H9 (cell line): Measurements from ENCODE around the gene FNIP1. TPM values are rescaled to one million over a fixed set of nuclear protein-coding genes. Genes with fewer than 3 reads are reported as not detected.
A peak's percentile ranks its signal among the peaks of the same experiment; 100 is the strongest.

Experiments used
- DNase-seq: peaks from one replicate; pipeline ENCODE4 v3.0.0-alpha.2; 2017
- H2AFZ ChIP-seq: one replicate; pipeline ENCODE4 v1.6.1; 2013; ENCODE audit warnings: mild to moderate bottlenecking, low read length, control low read depth, moderate library complexity
- H2AK5ac ChIP-seq: 2 replicates; pipeline ENCODE4 v1.6.1; 2013; ENCODE audit warnings: low read length, control low read depth, mixed read lengths; ENCODE audit not compliant: insufficient read length
- H2BK120ac ChIP-seq: one replicate; pipeline ENCODE4 v1.6.1; 2013; ENCODE audit warnings: low read depth, mild to moderate bottlenecking, low read length, control low read depth, inconsistent platforms; ENCODE audit not compliant: poor library complexity, severe bottlenecking
- H2BK12ac ChIP-seq: 2 replicates; pipeline ENCODE4 v1.6.1; 2013; ENCODE audit warnings: low read length, control low read depth, mixed read lengths, low read depth; ENCODE audit not compliant: insufficient read length
- H2BK15ac ChIP-seq: 2 replicates; pipeline ENCODE4 v1.6.1; 2013; ENCODE audit warnings: low read depth, low read length, control low read depth
- H2BK20ac ChIP-seq: one replicate; pipeline ENCODE4 v1.6.1; 2013; ENCODE audit warnings: low read depth, mild to moderate bottlenecking, low read length, control low read depth, inconsistent platforms; ENCODE audit not compliant: poor library complexity, severe bottlenecking
- H2BK5ac ChIP-seq: 2 replicates; pipeline ENCODE4 v1.6.1; 2013; ENCODE audit warnings: low read length, control low read depth, mixed read lengths; ENCODE audit not compliant: insufficient read length
- H3K14ac ChIP-seq: 2 replicates; pipeline ENCODE4 v1.6.1; 2013; ENCODE audit warnings: low read length, control low read depth; ENCODE audit not compliant: insufficient read depth
- H3K18ac ChIP-seq: 2 replicates; pipeline ENCODE4 v1.6.1; 2013; ENCODE audit warnings: low read depth, mild to moderate bottlenecking, mixed read lengths, low read length, control low read depth; ENCODE audit not compliant: insufficient read length
- H3K23ac ChIP-seq: 2 replicates; pipeline ENCODE4 v1.6.1; 2013; ENCODE audit warnings: low read length, control low read depth, mixed read lengths, low read depth; ENCODE audit not compliant: insufficient read length
- H3K23me2 ChIP-seq: 2 replicates; pipeline ENCODE4 v1.6.1; 2013; ENCODE audit warnings: low read depth, mild to moderate bottlenecking, mixed read lengths, low read length, control low read depth; ENCODE audit not compliant: insufficient read length, poor library complexity, severe bottlenecking
- H3K27ac ChIP-seq: 2 replicates; pipeline ENCODE4 v1.5.1; 2013; ENCODE audit warnings: low read length, control low read depth, mixed read lengths, low read depth; ENCODE audit not compliant: insufficient read length
- H3K27me3 ChIP-seq: 2 replicates; pipeline ENCODE4 v1.6.1; 2013; ENCODE audit warnings: low read length, control low read depth, inconsistent platforms; ENCODE audit not compliant: insufficient read depth
- H3K4ac ChIP-seq: 2 replicates; pipeline ENCODE4 v1.6.1; 2013; ENCODE audit warnings: low read depth, mild to moderate bottlenecking, control low read depth, inconsistent platforms, low read length, moderate library complexity
- H3K4me1 ChIP-seq: 2 replicates; pipeline ENCODE4 v1.6.1; 2013; ENCODE audit warnings: low read length, control low read depth, inconsistent platforms; ENCODE audit not compliant: insufficient read depth
- H3K4me2 ChIP-seq: 2 replicates; pipeline ENCODE4 v1.6.1; 2013; ENCODE audit warnings: low read length, control low read depth, mixed read lengths; ENCODE audit not compliant: insufficient read length, insufficient read depth
- H3K56ac ChIP-seq: 2 replicates; pipeline ENCODE4 v1.6.1; 2013; ENCODE audit warnings: low read depth, mild to moderate bottlenecking, mixed read lengths, low read length, control low read depth; ENCODE audit not compliant: insufficient read length
- H3K79me1 ChIP-seq: 2 replicates; pipeline ENCODE4 v1.6.1; 2013; ENCODE audit warnings: low read depth, mild to moderate bottlenecking, moderate library complexity, low read length, control low read depth, inconsistent platforms; ENCODE audit not compliant: insufficient read depth, poor library complexity, severe bottlenecking
- H3K79me2 ChIP-seq: 2 replicates; pipeline ENCODE4 v1.6.1; 2013; ENCODE audit warnings: low read length, control low read depth, inconsistent platforms; ENCODE audit not compliant: insufficient read depth
- H3K9ac ChIP-seq: 2 replicates; pipeline ENCODE4 v1.6.1; 2013; ENCODE audit warnings: low read length, control low read depth, mixed read lengths; ENCODE audit not compliant: insufficient read length; ENCODE audit errors: extremely low read depth
- H3K9me3 ChIP-seq: one replicate; pipeline ENCODE4 v1.6.1; 2013; ENCODE audit warnings: low read depth, low read length, inconsistent platforms; ENCODE audit not compliant: control insufficient read depth
- H3T11ph ChIP-seq: one replicate; pipeline ENCODE4 v1.6.1; 2013; ENCODE audit warnings: mild to moderate bottlenecking, low read length, control low read depth, inconsistent platforms
- H4K20me1 ChIP-seq: one replicate; pipeline ENCODE4 v1.6.1; 2013; ENCODE audit not compliant: control insufficient read depth, insufficient read length, insufficient read depth
- H4K5ac ChIP-seq: 2 replicates; pipeline ENCODE4 v1.6.1; 2013; ENCODE audit warnings: low read depth, mild to moderate bottlenecking, mixed read lengths, low read length, control low read depth; ENCODE audit not compliant: insufficient read length
- H4K8ac ChIP-seq: replicated peaks from 2 replicates; pipeline ENCODE4 v1.6.1; 2013; ENCODE audit warnings: low read length, control low read depth, mixed read lengths, low read depth; ENCODE audit not compliant: insufficient read length
- H4K91ac ChIP-seq: 2 replicates; pipeline ENCODE4 v1.6.1; 2013; ENCODE audit warnings: low read depth, mild to moderate bottlenecking, moderate library complexity, mixed read lengths, low read length, control low read depth; ENCODE audit not compliant: insufficient read length
- H3K27ac Mint-ChIP-seq, 3 experiments: 2 replicates in 2 of 3; 3 replicates in 1 of 3; pipeline ENCODE4 v1.8.0; 2020 to 2021; ENCODE audit warnings: mixed read lengths in 3 of 3, mild to moderate bottlenecking in 1 of 3, moderate library complexity in 1 of 3
- H3K27me3 Mint-ChIP-seq: 2 replicates; pipeline ENCODE4 v1.8.0; 2021; ENCODE audit warnings: low read depth, mild to moderate bottlenecking, moderate library complexity, mixed read lengths
- H3K36me3 Mint-ChIP-seq, 3 experiments: 2 replicates in 2 of 3; 3 replicates in 1 of 3; pipeline ENCODE4 v1.8.0; 2020 to 2021; ENCODE audit warnings: low read depth in 3 of 3, mixed read lengths in 3 of 3; ENCODE audit not compliant: insufficient read depth in 1 of 3
- H3K4me1 Mint-ChIP-seq, 2 experiments: 2 replicates each; pipeline ENCODE4 v1.8.0; 2020; ENCODE audit warnings: mixed read lengths in 2 of 2
- H3K4me3 Mint-ChIP-seq, 2 experiments: 2 replicates in 1 of 2; 3 replicates in 1 of 2; pipeline ENCODE4 v1.8.0; 2020 to 2021; ENCODE audit warnings: mild to moderate bottlenecking in 2 of 2, mixed read lengths in 2 of 2, moderate library complexity in 1 of 2
- H3K9me3 Mint-ChIP-seq, 2 experiments: 2 replicates in 1 of 2; 3 replicates in 1 of 2; pipeline ENCODE4 v1.8.0; 2020; ENCODE audit warnings: mild to moderate bottlenecking in 2 of 2, mixed read lengths in 2 of 2, moderate library complexity in 1 of 2
- CTCF ChIP-seq: fragments of 200-600 bp; sonication (generic); conservative IDR thresholded peaks from 3 replicates; pipeline ENCODE4 v1.8.0; 2021; ENCODE audit warnings: antibody characterized with exemption, mild to moderate bottlenecking
- WGBS: extraction: QIAGEN DNeasy Blood & Tissue Kit; methylation state at CpG from one replicate; pipeline ENCODE4 v1.1.7; 2013; ENCODE audit warnings: missing lambda C conversion rate, low lambda C conversion rate, mixed read lengths; ENCODE audit not compliant: insufficient read length; ENCODE audit errors: extremely low coverage; 5-methylcytosine and 5-hydroxymethylcytosine counted together
- total RNA-seq: library from RNA; stranded (reverse); gene quantifications from 2 replicates; pipeline ENCODE4 v1.2.1, GENCODE V29; 2021

Gene FNIP1
- total RNA-seq, 1 experiment from 2014 or later = 13.4 TPM

DNA sequence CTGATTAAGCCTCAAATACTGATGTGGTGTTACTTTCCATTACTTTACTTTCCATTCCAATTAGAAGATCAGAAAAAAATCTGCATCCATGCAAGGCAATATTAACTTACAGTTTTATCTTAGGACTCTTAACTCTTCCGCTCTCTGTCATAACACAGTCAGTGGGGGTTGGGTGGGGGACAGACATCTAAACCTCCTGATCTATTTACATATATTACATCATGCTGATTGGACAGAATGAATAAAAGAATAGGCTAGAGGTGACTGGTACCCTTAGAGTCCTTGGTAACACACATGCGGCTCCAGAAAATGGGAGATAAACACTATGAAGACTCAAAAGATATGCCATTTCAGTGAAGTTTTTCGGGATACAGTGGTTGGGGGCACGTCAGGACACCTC, 189.4 kb downstream of the FNIP1 start:
- Mint-ChIP-seq H3K27me3 (no peaks in the 10 kb centered on the region), H3K4me3 (no peak overlapping the region), H3K27ac (peak overlapping the region in 1 of 3 experiments; percentile 42; a peak in 2 of 7 replicates), H3K9me3 (no peaks in the 10 kb centered on the region), H3K36me3 (peaks cover 0 to 4% (median 0%) of the 10 kb centered on the region in 3 experiments; a peak in 2 of 7 replicates), H3K4me1 (peaks cover 20 to 32% of the 10 kb centered on the region in 2 experiments)
- H4K91ac ChIP-seq = no peak overlapping the region
- H3K27me3 ChIP-seq = no peaks in the 10 kb centered on the region
- no peaks in the 10 kb centered on the region for H3K9me3 ChIP-seq
- no peak overlapping the region for H2BK20ac ChIP-seq
- H4K5ac ChIP-seq = no peak overlapping the region
- no peak overlapping the region for H2BK12ac ChIP-seq
- no peak overlapping the region for H3K56ac ChIP-seq
- H3K23ac ChIP-seq = no peak overlapping the region
- no peak overlapping the region for H4K8ac ChIP-seq
- no peak for TF ChIP-seq CTCF
- no CpG with 5 or more reads among the region's 4 CpGs for WGBS
- H4K20me1 ChIP-seq = no peaks in the 10 kb centered on the region
- H2BK5ac ChIP-seq = no peak overlapping the region
- no peak overlapping the region for H3T11ph ChIP-seq
- H2AFZ ChIP-seq = no peak overlapping the region
- H2BK15ac ChIP-seq = no peak overlapping the region
- H3K27ac ChIP-seq = no peak overlapping the region
- H3K79me1 ChIP-seq = no peaks in the 10 kb centered on the region
- H3K4me1 ChIP-seq = no peaks in the 10 kb centered on the region; the same call in 1 of the 2 replicates
- no peak overlapping the region for H3K9ac ChIP-seq
- no peak overlapping the region for H2AK5ac ChIP-seq
- no peak overlapping the region for H3K14ac ChIP-seq
- H3K4ac ChIP-seq = no peak overlapping the region
- no peak overlapping the region for H3K4me2 ChIP-seq
- H3K23me2 ChIP-seq = no peaks in the 10 kb centered on the region
- no peak overlapping the region for H2BK120ac ChIP-seq
- DNase-seq = no peak
- H3K79me2 ChIP-seq = peaks cover 8% of the 10 kb centered on the region
- no peak overlapping the region for H3K18ac ChIP-seq
